Fibroblast of mammary gland (primary cell): Measurements from ENCODE around the gene IL19.
"Not testable (repeated sequence)": the region's sequence is repeated elsewhere in the genome, so short reads cannot be mapped to it uniquely, and the experiment has no call there.

Experiments
- DNase-seq: peaks from one replicate; pipeline ENCODE4 v3.0.0-alpha.2; 2010; ENCODE audit warnings: low read depth
- H3K4me3 ChIP-seq: 2 replicates; pipeline ENCODE4 v1.5.1; 2011; ENCODE audit warnings: low read depth, mild to moderate bottlenecking, low read length, moderate library complexity; ENCODE audit not compliant: control insufficient read depth
- TF ChIP-seq, protein P1 (sequence below): conservative IDR thresholded peaks from 2 replicates; pipeline ENCODE4 v1.5.1; 2011; ENCODE audit warnings: low read depth, low read length, inconsistent platforms; ENCODE audit not compliant: control insufficient read depth, insufficient read depth

IL19 gene

DNA sequence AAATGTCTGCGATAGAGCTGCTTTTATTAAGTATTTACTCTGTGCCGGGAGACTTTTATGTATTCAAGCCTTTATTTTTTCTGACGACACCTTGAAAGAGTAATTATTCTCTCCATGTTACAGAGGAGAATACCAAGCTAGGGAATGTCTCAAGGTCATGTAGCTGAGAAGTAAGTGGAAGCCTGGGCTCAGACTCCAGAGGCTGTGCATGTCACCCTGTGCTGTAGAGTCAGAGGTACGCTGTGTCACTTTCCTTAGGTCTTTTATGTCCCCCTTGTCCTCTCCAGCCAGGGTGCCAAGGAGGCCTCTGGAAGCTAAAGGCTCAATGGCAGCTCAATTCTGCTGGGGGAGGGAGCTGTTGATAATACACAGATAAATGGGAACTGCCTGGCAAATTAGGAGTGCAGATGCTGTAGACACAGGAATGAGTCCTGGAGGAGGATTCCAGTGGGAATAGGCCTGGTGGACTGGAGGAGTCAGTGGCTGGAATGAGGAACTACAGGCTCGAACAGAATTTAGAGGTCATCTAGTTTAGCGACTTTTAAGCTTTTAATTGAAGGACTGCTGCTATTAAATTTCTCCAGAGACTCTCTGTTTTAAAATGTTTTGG is 9.3 kb upstream of the IL19 start:
- H3K4me3 ChIP-seq = no peak overlapping the region
- peak; percentile 24 for DNase-seq
- TF ChIP-seq, protein P1, sequence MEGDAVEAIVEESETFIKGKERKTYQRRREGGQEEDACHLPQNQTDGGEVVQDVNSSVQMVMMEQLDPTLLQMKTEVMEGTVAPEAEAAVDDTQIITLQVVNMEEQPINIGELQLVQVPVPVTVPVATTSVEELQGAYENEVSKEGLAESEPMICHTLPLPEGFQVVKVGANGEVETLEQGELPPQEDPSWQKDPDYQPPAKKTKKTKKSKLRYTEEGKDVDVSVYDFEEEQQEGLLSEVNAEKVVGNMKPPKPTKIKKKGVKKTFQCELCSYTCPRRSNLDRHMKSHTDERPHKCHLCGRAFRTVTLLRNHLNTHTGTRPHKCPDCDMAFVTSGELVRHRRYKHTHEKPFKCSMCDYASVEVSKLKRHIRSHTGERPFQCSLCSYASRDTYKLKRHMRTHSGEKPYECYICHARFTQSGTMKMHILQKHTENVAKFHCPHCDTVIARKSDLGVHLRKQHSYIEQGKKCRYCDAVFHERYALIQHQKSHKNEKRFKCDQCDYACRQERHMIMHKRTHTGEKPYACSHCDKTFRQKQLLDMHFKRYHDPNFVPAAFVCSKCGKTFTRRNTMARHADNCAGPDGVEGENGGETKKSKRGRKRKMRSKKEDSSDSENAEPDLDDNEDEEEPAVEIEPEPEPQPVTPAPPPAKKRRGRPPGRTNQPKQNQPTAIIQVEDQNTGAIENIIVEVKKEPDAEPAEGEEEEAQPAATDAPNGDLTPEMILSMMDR = peak; percentile 41

GRCh38 chr1:206762741-206763364 is 7.7 kb upstream of the IL19 start:
- H3K4me3 ChIP-seq, DNase-seq: not testable (repeated sequence)

DNA sequence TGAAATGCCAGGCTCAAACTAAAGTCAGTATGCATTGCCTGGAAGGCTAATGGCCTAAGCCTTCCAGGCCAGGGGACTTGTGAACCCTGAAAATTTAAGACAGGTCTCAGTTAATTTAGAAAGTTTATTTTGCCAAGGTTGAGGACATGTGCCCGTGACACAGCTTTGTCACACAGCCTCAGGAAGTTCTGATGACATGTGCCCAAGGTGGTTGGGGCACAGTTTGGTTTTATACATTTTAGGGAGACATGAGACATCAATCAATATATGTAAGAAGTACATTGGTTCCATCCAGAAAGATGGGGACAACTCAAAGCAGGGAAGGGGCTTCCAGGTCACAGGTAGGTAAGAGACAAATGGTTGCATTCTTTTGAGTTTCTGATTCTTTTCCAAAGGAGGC is 4.8 kb upstream of the IL19 start:
- DNase-seq, H3K4me3 ChIP-seq: not testable (repeated sequence)

DNA sequence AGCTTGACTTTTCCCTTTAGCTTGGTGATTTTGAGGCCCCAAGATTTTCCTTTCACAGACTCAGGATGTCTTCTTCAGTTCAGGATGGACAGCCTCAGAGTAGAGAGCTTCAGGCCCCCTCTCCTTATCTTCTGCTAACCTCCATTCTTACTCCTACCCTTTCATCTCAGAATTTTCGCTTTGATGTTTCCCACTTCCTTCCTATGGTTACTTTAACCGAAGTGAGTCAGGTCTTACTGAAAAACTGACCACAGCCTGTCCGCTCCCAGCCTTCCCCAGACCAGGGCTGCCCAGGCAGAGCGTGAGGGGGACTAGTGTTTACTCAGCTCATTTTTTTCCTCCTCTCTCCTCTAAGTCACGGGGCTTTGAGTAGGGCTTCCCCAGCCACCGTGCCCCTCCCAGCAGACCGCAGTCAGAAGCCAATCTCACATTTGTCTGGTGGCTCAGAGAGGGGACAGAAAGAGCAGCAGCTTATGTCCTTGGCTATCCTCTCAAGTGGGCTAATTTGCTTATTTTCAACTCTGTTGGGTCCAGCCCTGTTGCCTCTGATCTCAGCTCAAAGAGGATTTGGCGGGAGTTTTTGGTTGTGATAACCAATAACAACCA is 4.2 kb upstream of the IL19 start:
- peak; percentile 82 for DNase-seq
- H3K4me3 ChIP-seq = no peak overlapping the region
- TF ChIP-seq, protein P1 = no peak

DNA sequence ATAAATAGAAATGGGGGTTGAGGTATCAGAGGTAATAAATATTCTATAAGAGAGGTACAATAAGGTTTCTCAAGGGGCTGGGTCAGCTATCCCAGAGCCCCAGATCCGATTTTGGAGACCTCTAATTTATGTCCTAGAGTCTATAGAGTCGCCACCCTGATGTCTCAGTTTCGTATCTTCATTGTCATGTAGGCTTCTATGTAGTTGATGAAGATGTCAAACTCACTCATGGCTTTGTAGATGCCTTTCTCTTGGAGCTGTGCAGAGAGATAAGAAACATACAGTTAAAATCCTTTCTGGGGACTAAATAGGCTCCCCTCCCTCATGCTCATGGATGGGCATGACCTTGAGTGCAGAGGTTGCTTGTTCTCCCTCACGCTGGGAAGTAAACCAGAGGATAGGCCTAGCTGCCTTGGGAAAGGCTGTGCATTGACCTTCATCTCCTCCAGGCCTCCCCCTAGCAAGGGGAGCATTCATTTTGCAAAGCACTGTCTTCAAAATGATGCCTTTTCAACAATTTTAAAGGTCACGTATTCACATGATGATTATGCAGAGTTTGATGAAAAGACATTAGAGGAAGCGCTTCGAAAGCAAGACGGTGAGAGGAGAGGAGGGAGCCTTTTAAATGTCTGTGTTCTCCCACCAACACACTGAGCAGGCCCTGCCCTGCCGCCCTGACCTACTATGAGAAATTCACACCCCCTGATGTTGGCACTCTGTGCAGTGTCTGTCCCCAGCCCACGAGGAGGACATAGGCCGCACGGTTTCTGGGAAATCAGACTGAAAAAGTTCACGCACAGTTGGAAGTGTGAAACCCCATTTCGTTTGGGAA is 1.9 kb upstream of the IL19 start:
- H3K4me3 ChIP-seq = no peak overlapping the region
- TF ChIP-seq, protein P1 = no peak
- no peak for DNase-seq

DNA sequence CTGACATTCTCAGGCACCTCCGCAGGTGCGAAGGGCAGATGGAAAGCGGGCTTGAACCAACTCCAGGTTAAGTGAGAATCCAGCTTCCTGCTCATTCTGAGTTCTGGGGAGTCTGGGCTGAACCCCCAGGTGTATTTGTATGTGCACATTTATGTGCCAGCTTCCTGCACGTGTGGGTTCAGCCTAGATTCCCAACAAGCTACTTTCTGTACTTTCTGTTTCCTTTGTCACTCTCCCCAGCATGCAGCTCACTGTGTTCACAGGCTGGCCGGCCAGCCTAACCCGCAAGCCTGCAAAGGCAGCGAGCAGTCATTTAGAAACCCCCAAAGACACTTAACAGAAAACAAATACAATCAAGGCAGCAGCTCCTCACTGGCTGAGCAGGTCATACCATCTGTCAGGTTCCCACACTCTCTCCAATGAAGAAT is 1.3 kb upstream of the IL19 start:
- DNase-seq = no peak
- H3K4me3 ChIP-seq = no peak overlapping the region
- TF ChIP-seq, protein P1 = no peak

- H3K4me3 ChIP-seq = no peak overlapping the region
- DNase-seq = no peak
- TF ChIP-seq, protein P1 = no peak
Observed at GRCh38 chr1:206771338-206771692, 742 bp downstream of the IL19 start.
